WTC11 (cell line): Measurements from ENCODE around the gene VMA21. TPM values are rescaled to one million over a fixed set of nuclear protein-coding genes. Genes with fewer than 3 reads are reported as not detected.
A peak's percentile ranks its signal among the peaks of the same experiment; 100 is the strongest.

Experiments used
- ATAC-seq: fragments of 200-7000 bp; cut with Tn5 transposase; 2 replicates; pipeline ENCODE4 v1.10.0; 2021; ENCODE audit warnings: mild to moderate bottlenecking, moderate library complexity
- CTCF ChIA-PET: fragments of 300-600 bp; sonication (Branson Sonifier 250); formaldehyde crosslinking; loops from one replicate; lab custom pipeline; 2021; ENCODE audit warnings: antibody characterized with exemption; lab: Charles Lee
- POLR2A ChIA-PET: fragments of 350-600 bp; sonication (Branson Sonifier 250); formaldehyde crosslinking; loops from one replicate; lab custom pipeline; 2021; ENCODE audit warnings: antibody characterized with exemption; lab: Charles Lee
- DNase-seq: peaks from one replicate; pipeline ENCODE4 v3.0.0; 2021; ENCODE audit warnings: low spot score
- H3K27ac Mint-ChIP-seq: 2 replicates; pipeline ENCODE4 v1.8.0; 2021; ENCODE audit warnings: mixed read lengths
- H3K27me3 Mint-ChIP-seq: 2 replicates; pipeline ENCODE4 v1.8.0; 2021; ENCODE audit warnings: low read depth, mild to moderate bottlenecking, moderate library complexity, mixed read lengths
- H3K36me3 Mint-ChIP-seq: 2 replicates; pipeline ENCODE4 v1.8.0; 2021; ENCODE audit warnings: mixed read lengths
- H3K4me1 Mint-ChIP-seq: 2 replicates; pipeline ENCODE4 v1.8.0; 2022; ENCODE audit warnings: mixed read lengths
- H3K4me3 Mint-ChIP-seq: 2 replicates; pipeline ENCODE4 v1.8.0; 2021; ENCODE audit warnings: mild to moderate bottlenecking, moderate library complexity, mixed read lengths
- H3K9me3 Mint-ChIP-seq: 2 replicates; pipeline ENCODE4 v1.8.0; 2021; ENCODE audit warnings: mixed read lengths
- AFF4 ChIP-seq: sonication (generic); formaldehyde crosslinking; IDR thresholded peaks from 2 replicates; pipeline ENCODE4 v1.8.1; 2023; ENCODE audit warnings: mild to moderate bottlenecking, missing genetic modification reagents, borderline replicate concordance
- ATF3 ChIP-seq: sonication (generic); formaldehyde crosslinking; conservative IDR thresholded peaks from 2 replicates; pipeline ENCODE4 v1.8.1; 2022; ENCODE audit warnings: mild to moderate bottlenecking, missing genetic modification reagents
- CBFB ChIP-seq: sonication (generic); formaldehyde crosslinking; IDR thresholded peaks from 2 replicates; pipeline ENCODE4 v1.8.1; 2022; ENCODE audit warnings: mild to moderate bottlenecking, low read depth, missing genetic modification reagents
- CREM ChIP-seq: sonication (generic); formaldehyde crosslinking; IDR thresholded peaks from 2 replicates; pipeline ENCODE4 v1.8.1; 2022; ENCODE audit warnings: mild to moderate bottlenecking, missing genetic modification reagents, moderate library complexity
- E2F1 ChIP-seq: sonication (generic); formaldehyde crosslinking; IDR thresholded peaks from 2 replicates; pipeline ENCODE4 v1.8.0; 2022; ENCODE audit warnings: mild to moderate bottlenecking, missing genetic modification reagents
- E2F5 ChIP-seq: sonication (generic); formaldehyde crosslinking; IDR thresholded peaks from 2 replicates; pipeline ENCODE4 v1.8.1; 2022; ENCODE audit warnings: mild to moderate bottlenecking, moderate library complexity, missing genetic modification reagents
- ERG ChIP-seq: fragments of 250-450 bp; sonication (Bioruptor Pico); IDR thresholded peaks from 2 replicates; pipeline ENCODE4 v1.8.0; 2021; ENCODE audit warnings: mild to moderate bottlenecking
- ETV6 ChIP-seq: sonication (generic); formaldehyde crosslinking; IDR thresholded peaks from 2 replicates; pipeline ENCODE4 v1.8.1; 2022; ENCODE audit warnings: mild to moderate bottlenecking, missing genetic modification reagents
- FOXP1 ChIP-seq: sonication (generic); formaldehyde crosslinking; IDR thresholded peaks from 2 replicates; pipeline ENCODE4 v1.8.0; 2022; ENCODE audit warnings: missing genetic modification reagents, mild to moderate bottlenecking, moderate library complexity, borderline replicate concordance
- FOXP4 ChIP-seq: sonication (generic); formaldehyde crosslinking; IDR thresholded peaks from 2 replicates; pipeline ENCODE4 v1.8.0; 2022; ENCODE audit warnings: mild to moderate bottlenecking, missing genetic modification reagents
- JUN ChIP-seq: sonication (generic); formaldehyde crosslinking; IDR thresholded peaks from 2 replicates; pipeline ENCODE4 v1.8.0; 2023; ENCODE audit warnings: mild to moderate bottlenecking, missing genetic modification reagents
- MAX ChIP-seq: sonication (generic); formaldehyde crosslinking; IDR thresholded peaks from 2 replicates; pipeline ENCODE4 v1.8.0; 2022; ENCODE audit warnings: mild to moderate bottlenecking, missing genetic modification reagents
- NR2C2 ChIP-seq: sonication (generic); formaldehyde crosslinking; IDR thresholded peaks from 2 replicates; pipeline ENCODE4 v1.8.0; 2022; ENCODE audit warnings: mild to moderate bottlenecking, missing genetic modification reagents
- OVOL2 ChIP-seq: fragments of 250-450 bp; sonication (Bioruptor Pico); IDR thresholded peaks from 2 replicates; pipeline ENCODE4 v1.9.0; 2021; ENCODE audit warnings: mild to moderate bottlenecking, borderline replicate concordance
- SOX15 ChIP-seq: fragments of 250-450 bp; sonication (Bioruptor Pico); IDR thresholded peaks from 2 replicates; pipeline ENCODE4 v1.9.0; 2021; ENCODE audit warnings: mild to moderate bottlenecking
- USF2 ChIP-seq: sonication (generic); formaldehyde crosslinking; IDR thresholded peaks from 2 replicates; pipeline ENCODE4 v1.8.1; 2023; ENCODE audit warnings: mild to moderate bottlenecking, missing genetic modification reagents, moderate library complexity
- ZNF138 ChIP-seq: sonication (generic); formaldehyde crosslinking; conservative IDR thresholded peaks from 2 replicates; pipeline ENCODE4 v1.8.1; 2022; ENCODE audit warnings: mild to moderate bottlenecking, moderate library complexity, missing genetic modification reagents
- ZNF219 ChIP-seq: sonication (generic); formaldehyde crosslinking; IDR thresholded peaks from 2 replicates; pipeline ENCODE4 v1.8.0; 2023; ENCODE audit warnings: missing genetic modification reagents, mild to moderate bottlenecking, borderline replicate concordance
- ZNF232 ChIP-seq: sonication (generic); formaldehyde crosslinking; IDR thresholded peaks from 2 replicates; pipeline ENCODE4 v1.8.0; 2022; ENCODE audit warnings: mild to moderate bottlenecking, missing genetic modification reagents
- ZNF281 ChIP-seq: sonication (generic); formaldehyde crosslinking; IDR thresholded peaks from 2 replicates; pipeline ENCODE4 v1.8.0; 2023; ENCODE audit warnings: mild to moderate bottlenecking, missing genetic modification reagents
- ZNF671 ChIP-seq: fragments of 250-450 bp; sonication (Bioruptor Pico); IDR thresholded peaks from 2 replicates; pipeline ENCODE4 v1.8.0; 2021; ENCODE audit warnings: mild to moderate bottlenecking
- total RNA-seq: library from RNA; stranded (reverse); gene quantifications from 3 replicates; pipeline ENCODE4 v1.2.3, GENCODE V29; 2021

VMA21 gene
- total RNA-seq, 1 experiment from 2014 or later: 52.8 TPM

- TF ChIP-seq JUN (no peak), ZNF232 (CRISPR knock-in tag) (no peak), ZNF138 (CRISPR knock-in tag) (no peak), ERG (CRISPR knock-in tag) (no peak), SOX15 (CRISPR knock-in tag) (no peak), FOXP1 (CRISPR knock-in tag) (no peak), CREM (no peak), USF2 (no peak), MAX (CRISPR knock-in tag) (no peak), E2F1 (CRISPR knock-in tag) (no peak), ATF3 (no peak)
- ATAC-seq: no peak
- POLR2A ChIA-PET: no interaction called here
Observed at GRCh38 chrX:151365579-151365978, 31.4 kb upstream of the VMA21 start.

GRCh38 chrX:151370906-151371305 lies 26.1 kb upstream of the VMA21 start:
- DNase-seq: peak; percentile 74
- CTCF ChIA-PET: interaction anchor here (0.6 to 1.2 kb wide), 2 partner anchors 11 to 1209 kb away, joined by 3 to 5 read pairs; no protein-coding TSS in a partner anchor
- no peaks in the 10 kb centered on the region for H3K9me3 Mint-ChIP-seq
- ATAC-seq: peak; percentile 100
- H3K36me3 Mint-ChIP-seq: no peaks in the 10 kb centered on the region
- no peak overlapping the region for H3K27ac Mint-ChIP-seq
- POLR2A ChIA-PET: no interaction called here
- peak overlapping the region; percentile 25; the same call in 1 of the 2 replicates for H3K4me3 Mint-ChIP-seq
- TF ChIP-seq ZNF281 (CRISPR knock-in tag) (no peak), CBFB (CRISPR knock-in tag) (no peak), ZNF671 (CRISPR knock-in tag) (no peak), ETV6 (CRISPR knock-in tag) (no peak), ZNF232 (CRISPR knock-in tag) (no peak), NR2C2 (CRISPR knock-in tag) (no peak), FOXP4 (CRISPR knock-in tag) (no peak), AFF4 (CRISPR knock-in tag) (no peak), OVOL2 (CRISPR knock-in tag) (no peak), E2F5 (CRISPR knock-in tag) (no peak), ZNF219 (no peak)
- H3K4me1 Mint-ChIP-seq: no peaks in the 10 kb centered on the region
- H3K27me3 Mint-ChIP-seq: peaks cover 22% of the 10 kb centered on the region

More at GRCh38 chrX:151365579-151365978, 31.4 kb upstream of the VMA21 start:
- H3K27ac Mint-ChIP-seq: no peak overlapping the region
- DNase-seq: no peak
- no peaks in the 10 kb centered on the region for H3K36me3 Mint-ChIP-seq
- no peak overlapping the region for H3K4me3 Mint-ChIP-seq
- CTCF ChIA-PET: no interaction called here
- peaks cover 14% of the 10 kb centered on the region for H3K27me3 Mint-ChIP-seq
- no peaks in the 10 kb centered on the region for H3K4me1 Mint-ChIP-seq
- no peaks in the 10 kb centered on the region for H3K9me3 Mint-ChIP-seq
